DND-41 (cell line): ENCODE measurements around the gene ADIPOR1.

Experiments
- CTCF ChIP-seq: IDR thresholded peaks from 2 replicates; pipeline ENCODE4 v1.5.1; 2012; ENCODE audit warnings: borderline replicate concordance, low read length, moderate library complexity, mild to moderate bottlenecking; ENCODE audit not compliant: poor library complexity, severe bottlenecking; ENCODE audit errors: extremely low read depth
- EZH2 ChIP-seq: IDR thresholded peaks from 3 replicates; pipeline ENCODE4 v1.6.1; 2012; ENCODE audit warnings: borderline replicate concordance, low read depth, mild to moderate bottlenecking, moderate library complexity, low read length, inconsistent platforms; ENCODE audit not compliant: severe bottlenecking

DNA sequence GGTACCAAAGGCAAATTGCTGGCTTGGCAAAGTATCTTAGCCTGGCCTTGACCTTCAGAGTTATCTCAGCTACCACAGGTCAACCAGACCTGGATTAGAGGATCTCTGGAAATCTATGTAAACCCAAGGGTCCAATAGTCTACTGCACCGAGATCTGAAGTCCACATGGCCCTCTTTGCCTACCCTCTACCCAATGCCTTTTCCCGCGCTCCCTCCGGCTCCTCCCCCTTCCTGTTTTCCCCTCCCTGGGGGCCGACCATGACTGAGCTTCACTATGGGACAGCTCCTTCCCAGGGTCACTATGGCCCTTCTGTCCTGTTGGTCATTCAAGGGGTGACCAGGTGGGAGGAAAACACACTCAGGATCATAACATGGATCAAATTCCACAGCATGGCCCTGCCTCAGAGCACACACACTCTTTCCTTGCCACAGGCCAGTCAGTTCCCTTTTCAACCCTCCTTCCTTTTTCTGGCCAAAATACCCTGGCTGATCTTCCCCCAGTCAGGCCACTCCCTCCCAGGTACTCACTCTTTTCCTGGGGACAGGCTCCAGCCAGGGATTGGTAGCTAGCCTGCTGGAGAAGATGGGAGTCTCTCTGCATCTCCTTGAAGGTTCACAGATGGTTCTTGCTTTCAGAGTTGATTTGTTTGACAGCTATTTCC lies 29.9 kb upstream of the ADIPOR1 start:
- TF ChIP-seq CTCF, result no peak
- TF ChIP-seq EZH2, result no peak
